ENCODE data around the gene NINJ1. TPM values are rescaled to one million over a fixed set of nuclear protein-coding genes. Genes with fewer than 3 reads are reported as not detected.
A peak's percentile ranks its signal among the peaks of the same experiment; 100 is the strongest.

NINJ1 gene
- polyA plus RNA-seq, 1 of the 3 experiments (the other 2 are of a cell fraction): 31.7 TPM

- ChIA-PET CTCF (interaction anchor here (0.8 to 1.6 kb wide), 2 partner anchors 14 to 15 kb away, joined by 3 to 5 read pairs; no protein-coding TSS in a partner anchor), POLR2A (no interaction called here)
- Histone ChIP-seq H3K36me3 (replicated peaks in 1 of 2; ENCODE audit: control insufficient read depth in 1 of 2, insufficient read depth in 2 of 2, low read length in 1 of 2) (peaks cover 0 to 7% of the 10 kb centered on the region in 2 experiments), H3K9me2 (no peaks in the 10 kb centered on the region), H2AFZ (ENCODE audit: low read depth) (no peak overlapping the region), H3K4me1 (ENCODE audit: control insufficient read depth in 1 of 2, insufficient read depth in 2 of 2, low read depth in 1 of 2, low read length in 1 of 2) (peaks cover 0 to 35% of the 10 kb centered on the region in 2 experiments; a peak in 2 of 4 replicates), H3K9me3 (no peaks in the 10 kb centered on the region), H3K79me2 (ENCODE audit: insufficient read depth) (no peaks in the 10 kb centered on the region), H3F3A (replicated peaks; ENCODE audit: insufficient read depth) (no peaks in the 10 kb centered on the region), H3K4me3 (ENCODE audit: low read depth in 2 of 2, low read length in 1 of 2) (no peak overlapping the region), H3K4me2 (no peak overlapping the region), H3K27ac (ENCODE audit: low read depth in 2 of 2, low read length in 1 of 2) (no peak overlapping the region), H4K20me1 (ENCODE audit: insufficient read depth) (no peaks in the 10 kb centered on the region), H3K27me3 (ENCODE audit: insufficient read depth) (no peaks in the 10 kb centered on the region), H3K9ac (no peak overlapping the region)
- WGBS (ENCODE audit: low lambda C conversion rate): 77% methylated on average over 5 of the region's 14 CpGs
- peak; percentile 9 for DNase-seq
- no peak for TF ChIP-seq EZH2phosphoT487 (IDR thresholded peaks at IDR 0.05; ENCODE audit: borderline replicate concordance, low read depth)
- TF ChIP-seq GABPA (IDR thresholded peaks at IDR 0.05; ENCODE audit: low read depth): no peak
- no peak for TF ChIP-seq RAD21 (IDR thresholded peaks at IDR 0.05; ENCODE audit: low read length)
- no peak for TF ChIP-seq SIN3A (IDR thresholded peaks at IDR 0.05; ENCODE audit: borderline replicate concordance, low read depth, low read length)
- TF ChIP-seq, protein P1, sequence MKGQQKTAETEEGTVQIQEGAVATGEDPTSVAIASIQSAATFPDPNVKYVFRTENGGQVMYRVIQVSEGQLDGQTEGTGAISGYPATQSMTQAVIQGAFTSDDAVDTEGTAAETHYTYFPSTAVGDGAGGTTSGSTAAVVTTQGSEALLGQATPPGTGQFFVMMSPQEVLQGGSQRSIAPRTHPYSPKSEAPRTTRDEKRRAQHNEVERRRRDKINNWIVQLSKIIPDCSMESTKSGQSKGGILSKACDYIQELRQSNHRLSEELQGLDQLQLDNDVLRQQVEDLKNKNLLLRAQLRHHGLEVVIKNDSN (IDR thresholded peaks at IDR 0.05; ENCODE audit: borderline replicate concordance, low read depth): no peak
- TF ChIP-seq MEF2A (IDR thresholded peaks at IDR 0.05; ENCODE audit: borderline replicate concordance, low read depth): no peak
- no peak for TF ChIP-seq FOXM1 (IDR thresholded peaks at IDR 0.05; ENCODE audit: low read depth)
- no peak for TF ChIP-seq RXRA (IDR thresholded peaks at IDR 0.05; ENCODE audit: borderline replicate concordance, low read depth)
- no peak for TF ChIP-seq ELF1 (IDR thresholded peaks at IDR 0.05)
- no peak for TF ChIP-seq TCF12 (IDR thresholded peaks at IDR 0.05)
- no peak for TF ChIP-seq GATA2 (CRISPR knock-in tag; IDR thresholded peaks at IDR 0.05)
- TF ChIP-seq PBX3 (IDR thresholded peaks at IDR 0.05): no peak
- TF ChIP-seq, protein P2, sequence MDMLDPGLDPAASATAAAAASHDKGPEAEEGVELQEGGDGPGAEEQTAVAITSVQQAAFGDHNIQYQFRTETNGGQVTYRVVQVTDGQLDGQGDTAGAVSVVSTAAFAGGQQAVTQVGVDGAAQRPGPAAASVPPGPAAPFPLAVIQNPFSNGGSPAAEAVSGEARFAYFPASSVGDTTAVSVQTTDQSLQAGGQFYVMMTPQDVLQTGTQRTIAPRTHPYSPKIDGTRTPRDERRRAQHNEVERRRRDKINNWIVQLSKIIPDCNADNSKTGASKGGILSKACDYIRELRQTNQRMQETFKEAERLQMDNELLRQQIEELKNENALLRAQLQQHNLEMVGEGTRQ (IDR thresholded peaks at IDR 0.05; ENCODE audit: borderline replicate concordance, low read depth, low read length): no peak
- no peak for TF ChIP-seq FOXJ3 (CRISPR knock-in tag; IDR thresholded peaks at IDR 0.05)
- TF ChIP-seq, protein P3, sequence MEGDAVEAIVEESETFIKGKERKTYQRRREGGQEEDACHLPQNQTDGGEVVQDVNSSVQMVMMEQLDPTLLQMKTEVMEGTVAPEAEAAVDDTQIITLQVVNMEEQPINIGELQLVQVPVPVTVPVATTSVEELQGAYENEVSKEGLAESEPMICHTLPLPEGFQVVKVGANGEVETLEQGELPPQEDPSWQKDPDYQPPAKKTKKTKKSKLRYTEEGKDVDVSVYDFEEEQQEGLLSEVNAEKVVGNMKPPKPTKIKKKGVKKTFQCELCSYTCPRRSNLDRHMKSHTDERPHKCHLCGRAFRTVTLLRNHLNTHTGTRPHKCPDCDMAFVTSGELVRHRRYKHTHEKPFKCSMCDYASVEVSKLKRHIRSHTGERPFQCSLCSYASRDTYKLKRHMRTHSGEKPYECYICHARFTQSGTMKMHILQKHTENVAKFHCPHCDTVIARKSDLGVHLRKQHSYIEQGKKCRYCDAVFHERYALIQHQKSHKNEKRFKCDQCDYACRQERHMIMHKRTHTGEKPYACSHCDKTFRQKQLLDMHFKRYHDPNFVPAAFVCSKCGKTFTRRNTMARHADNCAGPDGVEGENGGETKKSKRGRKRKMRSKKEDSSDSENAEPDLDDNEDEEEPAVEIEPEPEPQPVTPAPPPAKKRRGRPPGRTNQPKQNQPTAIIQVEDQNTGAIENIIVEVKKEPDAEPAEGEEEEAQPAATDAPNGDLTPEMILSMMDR (IDR thresholded peaks at IDR 0.05): no peak
- TF ChIP-seq RFX5 (IDR thresholded peaks at IDR 0.05; ENCODE audit: low read length): no peak
Measured at GRCh38 chr9:93123561-93124283, 10.3 kb downstream of the NINJ1 start.

All from SK-N-SH (cell line).